GM18519 (cell line): ENCODE measurements around the gene TEX9.
"Not testable (repeated sequence)": the region's sequence is repeated elsewhere in the genome, so short reads cannot be mapped to it uniquely, and the experiment has no call there.

Experiments used
- ATAC-seq: cut with Tn5 transposase; IDR thresholded peaks from one replicate; pipeline ENCODE4 v1.9.1; 2021; ENCODE audit warnings: mild to moderate bottlenecking, moderate library complexity; ENCODE audit not compliant: unreplicated experiment, low FRiP score

The TEX9 gene

DNA sequence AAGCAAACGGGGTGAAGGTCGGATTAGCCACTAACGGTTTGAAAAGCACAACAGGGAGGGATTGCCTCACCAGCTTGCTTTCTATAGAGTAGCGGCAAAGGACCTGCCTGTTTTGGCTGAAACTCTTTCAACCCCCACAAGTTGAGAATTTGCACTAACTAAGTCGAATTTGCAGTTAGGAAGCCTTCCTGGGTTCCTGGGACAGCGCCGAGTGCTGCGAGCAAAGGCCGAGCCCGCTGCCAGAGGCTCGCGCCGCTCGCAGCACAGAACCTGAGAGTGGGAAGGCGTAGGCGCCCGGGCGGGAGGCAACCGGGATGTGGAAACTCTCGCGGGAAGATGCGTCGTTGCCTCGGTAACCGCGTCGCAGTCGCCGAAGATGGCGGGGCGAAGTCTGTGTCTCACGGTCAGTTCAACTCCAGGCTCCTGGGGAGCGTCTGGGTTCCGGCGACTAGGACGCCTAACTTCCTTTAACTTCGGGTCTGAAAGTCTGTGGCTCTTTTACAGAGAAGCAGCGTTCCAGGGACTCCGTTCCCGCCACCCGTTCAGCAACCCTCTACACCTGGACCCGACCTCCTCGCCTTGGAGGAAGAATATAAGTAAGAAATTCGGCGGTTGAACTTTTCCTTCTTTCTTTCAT is at the start of gene TEX9:
Gene TEX9, plus strand, starts transcription at position 352 of the 637 bp plus-strand sequence. Its CDS starts 25 bp downstream, at position 377.
- ATAC-seq: peak; percentile 85

DNA sequence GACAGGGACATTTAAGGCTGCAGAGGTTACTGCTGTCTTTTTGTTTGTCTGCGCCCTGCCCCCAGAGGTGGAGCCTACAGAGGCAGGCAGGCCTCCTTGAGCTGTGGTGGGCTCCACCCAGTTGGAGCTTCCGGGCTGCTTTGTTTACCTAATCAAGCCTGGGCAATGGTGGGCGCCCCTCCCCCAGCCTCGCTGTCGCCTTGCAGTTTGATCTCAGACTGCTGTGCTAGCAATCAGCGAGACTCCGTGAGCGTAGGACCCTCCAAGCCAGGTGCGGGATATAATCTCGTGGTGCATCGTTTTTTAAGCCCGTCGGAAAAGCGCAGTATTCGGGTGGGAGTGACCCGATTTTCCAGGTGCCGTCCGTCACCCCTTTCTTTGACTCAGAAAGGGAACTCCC is 48.7 kb upstream of the TEX9 start:
- not testable (repeated sequence) for ATAC-seq

DNA sequence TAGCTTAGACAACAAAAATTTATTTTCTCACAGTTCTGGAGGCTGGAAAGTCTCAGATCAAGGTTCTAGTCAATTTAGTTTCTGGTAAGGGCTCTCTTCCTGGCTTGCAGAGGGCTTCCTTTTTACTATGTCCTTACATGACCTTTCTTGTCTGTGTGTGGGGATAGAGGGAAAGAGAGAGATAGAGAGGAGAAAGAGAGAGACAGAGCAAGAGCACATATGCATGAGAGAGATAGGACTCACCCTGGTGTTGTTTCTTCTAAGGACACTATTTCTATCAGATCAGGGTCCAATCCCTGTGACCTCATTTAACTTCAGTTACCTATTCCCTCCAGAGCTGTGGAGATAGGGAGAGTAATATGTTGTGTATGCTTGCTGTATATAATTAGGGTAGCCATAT is 44.9 kb upstream of the TEX9 start:
- no peak for ATAC-seq

DNA sequence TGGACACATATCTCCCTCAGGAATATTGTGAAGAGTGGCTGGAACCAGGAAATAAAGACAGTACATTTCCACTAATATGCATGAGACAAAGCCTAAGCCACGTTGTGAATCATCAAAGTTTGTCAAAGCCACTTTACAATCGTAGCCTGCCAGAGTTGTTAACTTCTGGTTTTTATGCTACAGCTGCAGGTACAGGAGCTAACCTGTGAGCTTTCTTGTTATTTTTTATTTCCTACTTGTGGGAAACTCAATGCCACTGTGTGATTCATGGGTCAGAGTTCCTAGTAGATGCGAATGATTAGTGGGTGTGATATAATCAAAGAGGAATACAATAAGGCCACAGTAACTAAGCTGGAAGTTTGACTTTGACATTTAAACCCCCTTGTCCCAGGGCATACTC is 44.4 kb upstream of the TEX9 start:
- no peak for ATAC-seq

DNA sequence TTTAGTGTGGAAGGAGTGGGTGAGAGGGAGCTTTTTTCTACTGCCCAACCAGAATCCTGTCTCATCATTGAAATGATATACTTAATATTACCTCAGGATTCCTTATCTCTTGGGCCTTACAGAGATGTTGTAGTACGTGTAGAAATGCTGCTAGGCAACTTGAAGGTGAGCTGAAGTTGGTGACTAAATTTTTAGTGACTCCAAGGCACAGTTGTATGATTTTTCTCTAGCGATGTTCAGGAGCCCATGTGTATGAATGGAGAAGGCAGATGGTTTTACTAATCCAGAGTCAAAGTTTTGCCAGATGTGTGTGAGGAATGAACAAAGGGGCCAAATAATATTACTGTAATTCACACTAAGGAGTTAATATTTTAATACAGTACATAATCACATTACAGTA is 42.8 kb upstream of the TEX9 start:
- no peak for ATAC-seq

DNA sequence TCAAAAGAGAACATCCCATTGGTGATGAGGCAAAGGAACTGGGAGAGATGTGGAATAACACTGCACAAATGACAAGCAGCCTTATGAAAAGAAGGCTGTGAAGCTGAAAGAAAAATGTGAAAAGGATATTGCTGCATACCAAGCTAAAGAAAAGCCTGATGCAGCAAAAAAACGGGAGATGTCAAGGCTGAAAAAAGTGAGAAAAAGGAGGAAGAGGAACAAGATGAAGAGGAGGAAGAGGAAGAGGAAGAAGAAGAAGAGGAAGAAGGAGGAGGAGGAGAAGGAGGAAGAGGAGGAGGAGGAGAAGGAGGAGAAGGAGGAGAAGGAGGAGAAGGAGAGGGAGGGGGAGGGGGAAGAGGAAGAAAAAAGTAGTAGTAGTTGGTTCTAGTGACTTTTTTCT is 41.8 kb upstream of the TEX9 start:
- ATAC-seq: no peak

DNA sequence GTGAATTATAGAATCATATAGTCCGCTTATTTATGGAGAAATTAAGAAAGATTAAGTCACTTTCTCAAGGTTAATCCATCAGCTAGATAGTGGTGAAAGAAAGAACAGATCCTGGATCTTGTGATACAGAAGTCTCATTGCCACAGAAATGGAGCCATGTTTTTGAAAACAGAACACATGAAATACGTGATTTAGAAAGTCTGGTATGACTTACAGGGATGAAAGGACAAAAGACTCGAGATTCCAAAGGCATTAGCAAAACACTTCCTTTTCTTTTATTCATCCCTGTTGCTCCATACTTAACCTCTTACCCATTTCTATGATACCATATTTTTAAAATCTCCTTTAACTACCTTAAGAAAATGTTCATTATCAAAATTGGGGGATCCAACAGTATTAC is 40.0 kb upstream of the TEX9 start:
- no peak for ATAC-seq

DNA sequence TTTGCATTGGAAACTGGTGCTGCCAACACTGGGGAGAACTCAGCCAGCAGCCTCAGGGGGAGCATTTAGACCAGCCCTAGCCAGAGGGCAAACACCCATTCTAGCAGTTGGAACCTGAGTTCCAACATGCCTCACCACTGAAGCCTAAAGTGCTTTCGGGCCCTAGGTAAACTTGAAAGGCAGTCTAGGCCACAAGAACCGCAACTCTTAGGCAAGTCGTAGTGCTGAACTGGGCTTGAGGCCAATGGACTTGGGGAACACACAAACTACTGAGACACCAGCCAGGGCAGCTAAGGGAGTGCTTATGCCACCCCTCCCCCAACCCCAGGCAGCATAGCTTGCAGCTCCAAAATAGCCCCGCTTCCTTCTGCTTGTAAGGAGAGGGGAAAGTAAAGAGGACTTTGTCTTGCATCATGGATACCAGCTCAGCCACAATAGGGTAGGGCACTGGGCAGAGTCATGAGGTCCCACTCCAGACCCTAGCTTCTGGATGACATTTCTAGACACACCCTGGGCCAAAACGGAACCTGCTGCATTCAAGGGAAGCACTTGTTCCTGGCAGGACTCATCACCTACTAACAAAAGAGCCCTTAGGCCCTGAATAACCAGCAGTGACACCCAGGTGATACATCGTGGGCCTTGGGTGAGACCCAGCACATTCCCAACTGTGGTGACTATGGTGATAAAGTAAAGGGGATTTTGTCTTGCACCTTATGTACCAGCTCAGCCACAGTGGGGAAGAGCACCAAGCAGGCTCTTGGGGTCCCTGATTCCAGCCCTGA is 37.3 kb upstream of the TEX9 start:
- ATAC-seq: no peak

DNA sequence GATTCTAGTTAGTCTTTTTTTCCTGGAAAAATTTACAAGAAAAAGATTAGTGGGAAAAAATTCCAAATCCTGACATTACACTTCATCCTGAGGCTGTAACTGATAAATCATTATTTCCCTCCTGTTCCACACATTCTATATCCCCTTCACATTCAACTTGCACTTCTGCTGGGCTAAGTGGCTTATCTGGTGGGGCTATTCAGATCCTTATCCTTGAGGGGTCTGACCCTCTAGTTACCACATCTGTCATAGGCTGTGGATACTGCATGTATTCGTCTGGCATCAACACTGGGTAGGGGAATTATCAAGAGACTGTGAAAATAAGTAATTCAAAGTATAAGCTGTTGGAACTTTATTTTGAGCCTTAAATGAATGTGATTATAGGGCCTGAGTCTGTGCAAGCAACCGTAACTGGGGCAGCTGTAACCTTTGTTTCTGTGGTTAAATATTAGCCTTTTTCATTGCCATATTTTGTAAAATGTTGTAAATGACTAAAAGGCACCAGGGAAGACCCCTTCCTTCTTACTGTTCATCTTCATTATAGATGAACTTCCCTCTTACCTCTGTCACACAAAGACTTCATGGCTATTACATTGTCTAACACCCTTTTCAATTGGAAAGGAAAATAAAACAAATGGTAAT is 28.0 kb upstream of the TEX9 start:
- ATAC-seq: no peak

DNA sequence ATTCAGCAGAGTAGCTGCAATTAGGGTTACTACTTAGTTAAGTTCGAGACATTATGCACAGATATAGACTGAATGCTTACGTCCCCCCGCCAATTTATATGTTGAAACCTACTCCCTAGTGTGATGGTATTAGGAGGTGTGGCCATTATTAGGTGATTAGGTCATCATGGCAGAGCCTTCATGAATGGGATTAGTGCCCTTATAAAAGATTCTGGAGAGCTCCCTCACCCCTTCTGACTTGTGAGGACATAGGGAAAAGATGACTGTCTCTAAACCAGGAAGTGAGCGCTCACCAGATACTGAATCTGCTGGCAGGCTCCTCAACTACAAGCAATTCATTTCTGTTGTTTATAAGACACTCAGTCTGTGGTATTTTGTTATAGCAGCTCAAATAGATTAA is 25.6 kb upstream of the TEX9 start:
- no peak for ATAC-seq

DNA sequence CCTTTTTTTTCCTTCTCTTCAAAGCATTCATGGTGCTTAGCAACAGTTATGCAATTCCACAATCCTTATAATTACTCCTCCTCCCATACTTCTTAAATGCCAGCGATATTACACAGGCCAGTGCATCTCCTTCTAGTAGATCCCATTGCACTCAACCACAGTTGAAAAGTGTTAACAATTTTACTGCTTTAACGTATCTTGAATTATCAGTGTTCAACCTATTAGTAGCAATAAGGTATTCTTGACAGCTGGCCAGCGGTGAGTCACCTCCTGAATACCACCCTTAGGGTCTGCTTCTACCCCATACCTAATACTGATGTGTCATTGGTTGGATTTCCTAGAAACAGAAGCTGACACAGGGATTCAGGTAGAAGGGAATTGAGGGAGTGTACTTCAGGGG is 24.0 kb upstream of the TEX9 start:
- no peak for ATAC-seq

DNA sequence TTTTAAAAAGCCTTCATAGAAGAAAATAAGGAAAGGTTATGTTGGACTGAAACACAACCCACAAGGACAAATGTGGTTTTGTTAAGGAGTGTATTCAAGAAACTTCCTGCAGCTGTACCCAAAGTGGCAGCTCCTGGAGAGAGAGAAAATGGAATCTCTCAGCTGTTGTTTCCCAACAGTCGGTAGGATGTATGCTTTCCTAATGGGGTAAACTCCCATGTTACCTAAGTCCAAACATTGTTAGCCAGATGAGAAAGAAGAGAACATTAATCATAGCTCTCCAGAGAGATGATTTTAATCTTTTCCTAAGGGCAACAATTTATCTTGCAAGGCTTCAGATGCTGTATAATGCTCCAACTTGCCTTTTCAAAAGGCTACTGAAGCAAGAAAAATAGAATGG is 22.6 kb upstream of the TEX9 start:
- no peak for ATAC-seq

DNA sequence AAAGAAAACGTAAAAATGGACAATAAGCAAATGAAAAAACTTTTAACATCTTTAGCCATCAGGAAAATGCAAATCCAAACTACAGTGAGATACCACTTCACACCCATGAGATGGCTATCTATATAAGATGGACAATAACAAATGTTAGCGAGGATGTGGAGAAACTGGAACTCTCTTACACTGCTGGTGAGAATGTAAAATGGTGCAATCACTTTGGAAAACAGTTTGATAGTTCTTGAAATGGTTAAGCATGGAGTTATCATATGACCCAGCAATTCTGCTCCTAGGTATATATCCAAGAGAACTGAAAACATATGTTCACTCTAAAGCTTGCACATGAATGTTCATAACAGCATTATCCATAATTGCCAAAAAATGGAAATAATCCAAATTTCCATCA is 21.3 kb upstream of the TEX9 start:
- no peak for ATAC-seq

DNA sequence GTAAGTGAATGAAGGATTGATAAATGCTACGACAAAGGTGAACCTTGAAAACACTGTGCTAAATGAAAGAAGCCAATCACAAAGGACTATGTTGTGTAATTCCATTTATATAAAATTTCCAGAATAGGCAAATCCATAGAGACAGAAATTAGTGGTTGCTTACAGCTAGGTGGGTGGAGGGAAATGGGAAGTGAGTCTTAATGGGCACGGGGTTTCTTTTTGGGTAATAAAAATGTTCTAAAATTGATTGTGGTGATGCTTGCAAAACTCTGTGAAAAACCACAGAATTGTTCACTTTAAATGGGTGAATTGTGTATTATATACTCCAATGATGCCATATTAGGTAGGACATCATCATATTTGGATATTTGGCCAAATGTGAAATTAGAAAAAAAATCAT is 20.9 kb upstream of the TEX9 start:
- no peak for ATAC-seq

DNA sequence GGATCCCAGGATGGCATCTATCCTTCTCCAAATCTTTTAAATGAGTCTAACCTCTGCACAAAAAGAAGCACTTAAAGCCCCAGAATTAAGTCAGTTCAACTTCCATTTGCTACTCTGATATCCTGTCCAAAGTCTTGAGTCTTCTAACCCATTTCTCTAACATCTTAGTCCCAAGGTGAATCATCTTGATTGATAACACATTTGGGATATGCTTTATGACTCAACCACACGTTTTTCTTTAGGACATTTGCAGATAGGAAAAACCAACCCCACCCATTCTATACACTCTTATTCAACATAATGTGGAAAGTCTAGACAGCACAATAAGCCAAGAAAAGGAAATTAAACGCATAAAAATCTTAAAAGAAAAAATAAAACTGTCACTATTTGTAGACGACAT is 18.8 kb upstream of the TEX9 start:
- ATAC-seq: no peak

DNA sequence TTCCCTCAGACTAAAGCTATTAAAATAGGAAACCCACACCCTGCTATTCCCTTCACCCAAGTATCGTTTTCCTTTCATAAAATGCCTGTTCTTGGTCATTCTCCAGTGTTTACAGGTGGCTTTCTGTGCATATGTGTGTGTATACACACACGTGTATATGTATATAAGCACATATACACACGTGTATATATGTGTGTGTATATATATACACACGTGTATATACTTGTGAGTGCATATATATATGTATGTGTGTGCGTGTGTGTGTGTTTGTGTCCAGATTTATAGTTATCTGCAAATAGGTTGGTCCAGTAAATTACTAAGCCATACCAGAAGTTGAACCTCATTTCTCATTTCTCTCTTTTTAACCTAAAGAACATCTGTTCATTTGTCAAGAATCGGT is 15.7 kb upstream of the TEX9 start:
- ATAC-seq: no peak

DNA sequence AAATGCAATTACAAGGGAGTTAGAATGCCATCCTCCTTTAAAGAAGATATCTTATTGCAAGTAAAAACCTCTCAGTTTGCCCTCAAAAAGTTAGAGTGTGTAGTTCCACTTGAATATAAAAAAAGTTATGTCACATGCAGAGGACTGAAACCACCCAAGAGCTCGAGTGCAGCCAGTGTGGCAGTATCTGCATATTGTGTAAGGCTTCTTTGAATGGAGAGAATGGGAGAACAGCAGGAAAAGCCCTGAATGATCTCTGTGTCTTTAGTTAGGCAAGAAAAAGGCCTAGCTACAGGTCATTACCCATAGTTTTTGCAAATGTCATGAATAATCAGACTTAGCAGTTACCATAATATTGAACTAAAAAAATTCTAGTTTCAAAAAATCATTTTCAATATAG is 13.9 kb upstream of the TEX9 start:
- ATAC-seq: no peak

DNA sequence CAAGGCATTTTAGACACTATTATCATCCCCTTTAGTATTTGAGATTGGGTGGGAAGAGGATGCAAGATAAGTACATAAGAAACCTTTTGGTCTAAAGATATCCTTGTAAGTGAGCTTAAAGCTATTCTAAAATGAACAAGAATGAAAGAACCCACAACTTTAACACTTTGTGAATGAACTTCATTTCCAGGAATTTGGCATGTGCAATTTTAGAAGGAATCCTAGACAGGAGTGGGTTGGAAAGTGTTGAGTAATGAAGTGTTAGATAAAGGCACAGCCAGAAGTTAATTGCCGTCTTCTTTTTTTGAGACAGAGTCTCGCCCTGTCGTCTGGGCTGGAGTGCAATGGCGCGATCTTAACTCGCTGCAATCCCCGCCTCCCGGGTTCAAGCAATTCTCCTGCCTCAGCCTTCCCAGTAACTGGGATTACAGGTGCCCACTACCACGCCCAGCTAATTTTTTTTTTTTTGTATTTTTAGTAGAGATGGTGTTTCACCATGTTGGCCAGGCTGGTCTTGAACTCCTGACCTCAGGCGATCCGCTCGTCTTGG is 13.2 kb upstream of the TEX9 start:
- ATAC-seq: no peak

DNA sequence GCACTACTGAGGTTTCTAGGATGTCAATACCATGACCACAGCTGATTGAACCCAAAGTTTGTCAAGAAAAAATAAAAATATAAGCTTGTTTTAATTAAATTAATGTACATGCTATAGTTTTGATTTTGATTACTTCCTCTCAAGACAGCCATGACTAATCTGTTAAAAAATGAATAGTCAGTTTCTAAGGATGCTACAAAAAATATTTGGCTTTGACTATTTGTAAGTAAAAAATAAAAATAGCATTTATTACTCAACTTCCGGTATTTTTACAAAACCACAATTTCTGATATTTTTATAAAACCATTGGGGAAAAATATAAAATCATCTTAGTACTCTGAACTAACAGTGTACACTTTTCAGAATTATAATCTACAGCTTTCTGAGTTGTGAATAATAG is 12.1 kb upstream of the TEX9 start:
- no peak for ATAC-seq

DNA sequence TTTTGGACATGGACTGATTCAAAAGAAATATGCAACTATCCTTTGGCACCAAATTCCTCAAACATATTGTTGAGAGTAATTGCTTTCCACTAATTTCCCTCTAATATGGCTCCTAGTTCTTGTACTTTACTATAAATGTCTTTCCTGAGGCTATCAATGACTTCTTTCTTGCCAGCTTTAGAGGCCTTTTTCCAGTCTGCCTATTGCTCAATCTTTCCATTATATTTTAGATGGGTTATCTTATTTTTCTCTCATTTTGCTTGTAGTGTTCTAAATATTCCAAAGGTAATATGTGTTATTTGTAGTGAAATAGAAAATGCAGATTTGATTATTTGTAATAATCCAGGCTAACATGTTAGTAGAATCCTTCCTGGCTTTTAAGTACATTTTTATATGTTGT is 11.5 kb upstream of the TEX9 start:
- ATAC-seq: no peak

DNA sequence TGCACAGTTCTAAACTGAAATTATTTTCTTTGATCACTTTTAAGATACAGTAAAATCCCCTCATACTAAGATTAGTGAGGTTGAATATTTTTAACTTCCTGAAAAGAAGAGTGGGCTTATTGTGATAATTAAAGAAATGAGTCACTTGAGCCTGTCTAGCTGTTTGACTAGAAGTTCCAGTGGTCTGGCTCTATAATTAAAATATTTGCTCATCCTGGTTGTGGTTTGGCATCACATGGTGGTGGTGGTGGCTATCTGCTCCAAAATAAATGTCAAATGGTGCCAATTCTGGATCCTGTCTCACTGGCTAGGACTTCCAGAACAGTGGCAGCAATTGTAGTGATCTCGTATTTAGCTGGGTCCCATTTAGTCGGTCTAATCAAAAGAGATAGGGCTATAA is 8.6 kb upstream of the TEX9 start:
- ATAC-seq: peak; percentile 76

DNA sequence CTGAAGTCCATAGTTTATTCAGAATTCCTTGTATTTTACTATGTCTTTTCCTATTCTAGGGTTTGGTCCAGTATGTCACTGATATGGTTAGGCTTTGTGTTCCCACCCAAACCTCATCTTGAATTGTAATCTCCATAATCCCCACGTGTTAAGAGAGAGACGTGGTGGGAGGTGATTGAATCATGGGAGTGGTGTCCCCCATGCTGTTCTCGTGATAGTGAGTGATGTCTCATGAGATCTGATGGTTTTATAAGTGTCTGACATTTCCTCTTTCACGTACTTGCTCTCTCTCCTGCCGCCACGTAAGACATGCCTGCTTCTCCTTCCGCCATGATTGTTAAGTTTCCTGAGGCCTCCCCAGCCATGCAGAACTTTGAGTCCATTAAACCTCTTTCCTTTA is 6.6 kb upstream of the TEX9 start:
- ATAC-seq: no peak
